ENCODE measurements around the gene GSTM2.
A peak's percentile ranks its signal among the peaks of the same experiment; 100 is the strongest.

The GSTM2 gene

GRCh38 chr1:109639841-109640184 is 28.0 kb upstream of the GSTM2 start:
- H3K9me3 ChIP-seq (ENCODE audit: control insufficient read depth in 2 of 2, low read length in 2 of 2) = no peaks in the 10 kb centered on the region
- H3K36me3 ChIP-seq (ENCODE audit: control insufficient read depth in 2 of 2, insufficient read depth in 2 of 2, low read length in 2 of 2) = no peaks in the 10 kb centered on the region
- H3K4me1 ChIP-seq (ENCODE audit: control insufficient read depth, insufficient read depth, low read length) = peaks cover 23% of the 10 kb centered on the region
- H3K27me3 ChIP-seq (ENCODE audit: control insufficient read depth in 1 of 2, insufficient read depth in 2 of 2, low read length in 2 of 2) = no peaks in the 10 kb centered on the region
- no peak overlapping the region for H3K9ac ChIP-seq (ENCODE audit: low read length in 2 of 2)
- no peak overlapping the region for H3K27ac ChIP-seq (ENCODE audit: low read length)
- H3K4me3 ChIP-seq (ENCODE audit: low read length in 2 of 2) = no peak overlapping the region

DNA sequence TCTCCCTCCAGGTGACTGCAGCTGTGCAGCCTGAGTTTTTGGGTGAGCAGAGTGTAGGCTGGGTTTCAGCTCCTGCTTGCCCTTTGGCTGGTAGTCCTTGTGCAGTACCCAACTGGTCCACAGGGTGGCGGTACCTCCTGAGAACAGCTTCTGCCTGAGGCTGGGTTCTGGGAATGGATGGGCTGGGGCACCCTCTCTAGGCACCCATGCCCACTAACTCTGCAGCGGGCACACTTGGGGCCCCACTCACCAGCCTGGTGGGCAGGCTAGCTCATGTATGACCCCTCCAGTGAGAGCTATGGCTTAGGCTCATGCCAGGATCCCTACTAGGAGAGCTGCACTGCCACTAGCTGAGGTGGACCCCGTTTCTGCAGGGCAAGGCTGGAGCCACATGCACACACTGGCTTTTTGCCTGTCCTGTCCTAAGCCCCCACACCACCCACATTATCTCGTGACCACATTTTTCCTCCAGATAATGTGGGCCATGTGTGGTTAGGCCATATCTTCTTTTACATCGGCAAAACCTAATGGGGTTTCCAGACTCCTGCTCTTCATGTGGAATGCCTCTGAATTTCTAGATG is 27.5 kb upstream of the GSTM2 start:
- Histone ChIP-seq H3K4me3 (ENCODE audit: low read length in 2 of 2) (no peak overlapping the region), H3K9me3 (ENCODE audit: control insufficient read depth in 2 of 2, low read length in 2 of 2) (no peaks in the 10 kb centered on the region), H3K27ac (ENCODE audit: low read length) (no peak overlapping the region), H3K36me3 (ENCODE audit: control insufficient read depth in 2 of 2, insufficient read depth in 2 of 2, low read length in 2 of 2) (no peaks in the 10 kb centered on the region), H3K4me1 (ENCODE audit: control insufficient read depth, insufficient read depth, low read length) (peaks cover 23% of the 10 kb centered on the region), H3K27me3 (ENCODE audit: control insufficient read depth in 1 of 2, insufficient read depth in 2 of 2, low read length in 2 of 2) (no peaks in the 10 kb centered on the region), H3K9ac (ENCODE audit: low read length in 2 of 2) (no peak overlapping the region)

DNA sequence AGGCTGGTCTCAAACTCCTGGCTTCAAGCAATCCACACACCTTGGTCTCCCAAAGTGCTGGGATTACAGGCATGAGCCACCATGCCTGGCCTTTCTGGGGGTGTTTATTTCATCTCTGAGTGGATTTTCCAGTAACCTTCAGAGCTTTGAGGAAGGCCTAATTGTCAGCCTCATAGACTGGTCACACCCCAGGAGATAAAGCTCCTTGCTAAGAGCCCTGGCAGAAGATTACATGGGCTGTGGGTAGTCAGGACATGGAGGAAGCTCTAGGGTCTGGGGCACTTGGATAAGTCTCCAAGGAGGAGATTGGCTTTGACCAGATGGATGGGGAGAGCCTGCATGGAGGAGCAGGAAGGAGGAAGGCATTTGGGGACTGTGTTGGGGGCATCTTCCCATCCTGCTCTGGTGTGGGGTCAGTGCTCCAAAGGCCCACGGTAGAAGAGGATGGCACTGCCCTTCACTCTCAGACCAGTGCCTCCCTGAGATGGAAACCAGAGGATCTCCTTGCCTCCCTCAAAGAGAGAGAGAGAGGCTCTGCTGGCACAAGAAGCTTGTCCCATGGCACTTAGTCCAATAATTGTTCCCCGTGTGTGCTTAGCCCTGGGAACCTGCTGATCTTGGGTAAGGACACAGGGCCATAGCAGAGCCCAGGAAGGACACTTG is 26.6 kb upstream of the GSTM2 start:
- Histone ChIP-seq H3K9me3 (ENCODE audit: control insufficient read depth in 2 of 2, low read length in 2 of 2) (no peaks in the 10 kb centered on the region), H3K4me3 (ENCODE audit: low read length in 2 of 2) (no peak overlapping the region), H3K27me3 (ENCODE audit: control insufficient read depth in 1 of 2, insufficient read depth in 2 of 2, low read length in 2 of 2) (no peaks in the 10 kb centered on the region), H3K27ac (ENCODE audit: low read length) (no peak overlapping the region), H3K36me3 (ENCODE audit: control insufficient read depth in 2 of 2, insufficient read depth in 2 of 2, low read length in 2 of 2) (no peaks in the 10 kb centered on the region), H3K4me1 (ENCODE audit: control insufficient read depth, insufficient read depth, low read length) (peaks cover 18% of the 10 kb centered on the region), H3K9ac (ENCODE audit: low read length in 2 of 2) (no peak overlapping the region)

- Histone ChIP-seq H3K4me3 (ENCODE audit: low read length in 2 of 2) (no peak overlapping the region), H3K4me1 (ENCODE audit: control insufficient read depth, insufficient read depth, low read length) (peaks cover 12% of the 10 kb centered on the region), H3K9ac (ENCODE audit: low read length in 2 of 2) (no peak overlapping the region), H3K9me3 (ENCODE audit: control insufficient read depth in 2 of 2, low read length in 2 of 2) (no peaks in the 10 kb centered on the region), H3K27ac (ENCODE audit: low read length) (no peak overlapping the region), H3K36me3 (ENCODE audit: control insufficient read depth in 2 of 2, insufficient read depth in 2 of 2, low read length in 2 of 2) (no peaks in the 10 kb centered on the region), H3K27me3 (ENCODE audit: control insufficient read depth in 1 of 2, insufficient read depth in 2 of 2, low read length in 2 of 2) (no peaks in the 10 kb centered on the region)
Measured at GRCh38 chr1:109641861-109642260, 26.0 kb upstream of the GSTM2 start.

GRCh38 chr1:109642626-109643025 is 25.2 kb upstream of the GSTM2 start:
- no peaks in the 10 kb centered on the region for H3K9me3 ChIP-seq (ENCODE audit: control insufficient read depth in 2 of 2, low read length in 2 of 2)
- H3K4me3 ChIP-seq (ENCODE audit: low read length in 2 of 2) = no peak overlapping the region
- H3K36me3 ChIP-seq (ENCODE audit: control insufficient read depth in 2 of 2, insufficient read depth in 2 of 2, low read length in 2 of 2) = no peaks in the 10 kb centered on the region
- H3K27me3 ChIP-seq (ENCODE audit: control insufficient read depth in 1 of 2, insufficient read depth in 2 of 2, low read length in 2 of 2) = no peaks in the 10 kb centered on the region
- H3K9ac ChIP-seq (ENCODE audit: low read length in 2 of 2) = no peak overlapping the region
- H3K4me1 ChIP-seq (ENCODE audit: control insufficient read depth, insufficient read depth, low read length) = peaks cover 12% of the 10 kb centered on the region
- H3K27ac ChIP-seq (ENCODE audit: low read length) = no peak overlapping the region

DNA sequence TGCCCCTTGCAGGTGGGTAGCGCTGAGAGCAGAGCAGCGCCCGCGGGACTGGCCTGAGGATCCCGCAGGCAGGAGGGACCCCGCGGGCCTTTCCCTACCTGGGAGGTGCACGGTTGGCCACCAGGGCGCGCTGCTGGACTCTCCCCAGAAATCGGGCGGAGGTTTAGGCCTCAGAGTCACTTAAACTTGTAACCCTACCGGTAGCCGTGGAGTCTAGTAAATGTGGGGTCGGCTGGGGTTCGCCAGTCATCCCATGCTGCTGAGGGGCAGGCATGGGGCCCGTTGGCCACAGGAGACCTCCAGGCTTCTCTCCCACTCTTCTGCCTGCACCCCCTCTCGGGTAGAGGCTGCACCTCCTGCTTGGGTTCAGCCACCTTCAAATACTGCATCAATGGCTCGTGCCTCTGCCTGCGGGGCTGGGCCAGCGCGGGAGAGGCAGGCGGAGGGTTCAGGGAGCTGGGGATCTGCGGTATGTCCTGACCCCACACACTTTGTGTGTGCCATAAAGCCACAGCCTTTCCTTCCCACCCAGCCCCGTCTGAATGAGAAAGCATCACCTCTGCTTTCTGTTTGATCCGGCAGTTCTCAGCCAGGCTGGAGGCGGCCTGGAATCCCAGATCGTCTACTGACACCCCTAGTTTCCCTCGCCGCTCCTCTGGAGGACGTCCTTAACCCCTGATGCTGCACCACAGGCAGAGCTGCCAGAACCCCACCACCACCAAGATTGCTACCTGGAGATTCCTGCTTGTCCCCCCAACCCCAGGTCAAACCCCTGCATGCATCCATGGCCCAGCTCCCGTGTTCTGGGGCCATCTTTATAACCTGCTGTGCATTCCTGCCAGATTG is 24.2 kb upstream of the GSTM2 start:
- no peaks in the 10 kb centered on the region for H3K9me3 ChIP-seq (ENCODE audit: control insufficient read depth in 2 of 2, low read length in 2 of 2)
- peaks cover 12% of the 10 kb centered on the region for H3K4me1 ChIP-seq (ENCODE audit: control insufficient read depth, insufficient read depth, low read length)
- no peaks in the 10 kb centered on the region for H3K27me3 ChIP-seq (ENCODE audit: control insufficient read depth in 1 of 2, insufficient read depth in 2 of 2, low read length in 2 of 2)
- peak overlapping the region; percentile 36 to 57 for H3K4me3 ChIP-seq (ENCODE audit: low read length in 2 of 2)
- H3K9ac ChIP-seq (ENCODE audit: low read length in 2 of 2) = peak overlapping the region; percentile 34 to 36
- no peaks in the 10 kb centered on the region for H3K36me3 ChIP-seq (ENCODE audit: control insufficient read depth in 2 of 2, insufficient read depth in 2 of 2, low read length in 2 of 2)
- H3K27ac ChIP-seq (ENCODE audit: low read length) = no peak overlapping the region

GRCh38 chr1:109644670-109645069 is 23.2 kb upstream of the GSTM2 start:
- Histone ChIP-seq H3K9ac (ENCODE audit: low read length in 2 of 2) (no peak overlapping the region), H3K27me3 (ENCODE audit: control insufficient read depth in 1 of 2, insufficient read depth in 2 of 2, low read length in 2 of 2) (no peaks in the 10 kb centered on the region), H3K4me3 (ENCODE audit: low read length in 2 of 2) (no peak overlapping the region), H3K27ac (ENCODE audit: low read length) (no peak overlapping the region), H3K36me3 (ENCODE audit: control insufficient read depth in 2 of 2, insufficient read depth in 2 of 2, low read length in 2 of 2) (no peaks in the 10 kb centered on the region), H3K9me3 (ENCODE audit: control insufficient read depth in 2 of 2, low read length in 2 of 2) (no peaks in the 10 kb centered on the region), H3K4me1 (ENCODE audit: control insufficient read depth, insufficient read depth, low read length) (peaks cover 12% of the 10 kb centered on the region)

DNA sequence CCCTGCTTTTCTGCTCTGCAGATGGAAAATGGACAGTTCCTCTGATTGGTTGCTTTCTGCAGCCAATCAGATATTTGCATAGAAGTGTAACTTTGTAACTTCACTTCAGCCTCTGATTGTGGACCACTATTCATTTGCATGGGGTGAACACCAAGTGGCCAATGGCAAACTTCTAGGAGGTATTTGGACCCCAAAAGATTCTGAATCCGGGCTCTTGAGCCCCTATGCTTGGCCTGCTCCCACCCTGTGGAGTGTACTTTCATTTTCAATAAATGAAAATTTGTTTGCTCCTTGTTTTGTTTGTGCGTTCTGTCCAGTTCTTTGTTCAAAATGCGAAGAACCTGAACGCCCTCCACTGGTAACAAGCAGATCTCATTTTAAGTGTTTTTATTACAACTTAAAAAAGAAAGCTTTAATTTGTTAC is 18.4 kb upstream of the GSTM2 start:
- Histone ChIP-seq H3K4me3 (ENCODE audit: low read length in 2 of 2) (peak overlapping the region in 1 of 2 donors; percentile 40), H3K9ac (ENCODE audit: low read length in 2 of 2) (no peak overlapping the region), H3K27me3 (ENCODE audit: control insufficient read depth in 1 of 2, insufficient read depth in 2 of 2, low read length in 2 of 2) (no peaks in the 10 kb centered on the region), H3K36me3 (ENCODE audit: control insufficient read depth in 2 of 2, insufficient read depth in 2 of 2, low read length in 2 of 2) (no peaks in the 10 kb centered on the region), H3K9me3 (ENCODE audit: control insufficient read depth in 2 of 2, low read length in 2 of 2) (no peaks in the 10 kb centered on the region), H3K4me1 (ENCODE audit: control insufficient read depth, insufficient read depth, low read length) (peaks cover 5% of the 10 kb centered on the region), H3K27ac (ENCODE audit: low read length) (no peak overlapping the region)

DNA sequence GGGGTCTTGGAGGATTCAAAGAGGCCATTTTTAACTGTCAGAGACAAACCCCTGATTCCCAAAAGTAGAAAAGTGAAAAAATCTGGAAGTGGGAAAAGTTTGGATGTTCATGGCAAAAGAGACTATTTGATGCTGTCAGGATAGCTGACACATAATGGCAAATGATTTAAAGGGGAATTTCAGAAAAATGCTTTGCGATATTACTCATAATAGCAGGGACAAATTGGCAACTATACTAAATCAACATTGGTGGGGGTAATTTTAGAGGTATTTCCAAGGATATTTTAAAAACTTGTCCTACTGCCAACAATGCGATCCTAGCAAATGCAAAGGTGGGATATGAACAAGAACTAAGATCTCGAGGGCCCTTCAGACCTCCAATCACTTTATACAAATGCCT is 17.2 kb upstream of the GSTM2 start:
- no peak overlapping the region for H3K4me3 ChIP-seq (ENCODE audit: low read length in 2 of 2)
- H3K27ac ChIP-seq (ENCODE audit: low read length) = no peak overlapping the region
- H3K9ac ChIP-seq (ENCODE audit: low read length in 2 of 2) = no peak overlapping the region
- H3K27me3 ChIP-seq (ENCODE audit: control insufficient read depth in 1 of 2, insufficient read depth in 2 of 2, low read length in 2 of 2) = no peaks in the 10 kb centered on the region
- H3K9me3 ChIP-seq (ENCODE audit: control insufficient read depth in 2 of 2, low read length in 2 of 2) = no peaks in the 10 kb centered on the region
- H3K36me3 ChIP-seq (ENCODE audit: control insufficient read depth in 2 of 2, insufficient read depth in 2 of 2, low read length in 2 of 2) = no peaks in the 10 kb centered on the region
- peaks cover 11% of the 10 kb centered on the region for H3K4me1 ChIP-seq (ENCODE audit: control insufficient read depth, insufficient read depth, low read length)

- Histone ChIP-seq H3K27ac (ENCODE audit: low read length) (no peak overlapping the region), H3K9ac (ENCODE audit: low read length in 2 of 2) (no peak overlapping the region), H3K27me3 (ENCODE audit: control insufficient read depth in 1 of 2, insufficient read depth in 2 of 2, low read length in 2 of 2) (no peaks in the 10 kb centered on the region), H3K4me1 (ENCODE audit: control insufficient read depth, insufficient read depth, low read length) (peaks cover 22% of the 10 kb centered on the region), H3K4me3 (ENCODE audit: low read length in 2 of 2) (no peak overlapping the region), H3K9me3 (ENCODE audit: control insufficient read depth in 2 of 2, low read length in 2 of 2) (no peaks in the 10 kb centered on the region), H3K36me3 (ENCODE audit: control insufficient read depth in 2 of 2, insufficient read depth in 2 of 2, low read length in 2 of 2) (no peaks in the 10 kb centered on the region)
Measured at GRCh38 chr1:109652402-109652801, 15.5 kb upstream of the GSTM2 start.

DNA sequence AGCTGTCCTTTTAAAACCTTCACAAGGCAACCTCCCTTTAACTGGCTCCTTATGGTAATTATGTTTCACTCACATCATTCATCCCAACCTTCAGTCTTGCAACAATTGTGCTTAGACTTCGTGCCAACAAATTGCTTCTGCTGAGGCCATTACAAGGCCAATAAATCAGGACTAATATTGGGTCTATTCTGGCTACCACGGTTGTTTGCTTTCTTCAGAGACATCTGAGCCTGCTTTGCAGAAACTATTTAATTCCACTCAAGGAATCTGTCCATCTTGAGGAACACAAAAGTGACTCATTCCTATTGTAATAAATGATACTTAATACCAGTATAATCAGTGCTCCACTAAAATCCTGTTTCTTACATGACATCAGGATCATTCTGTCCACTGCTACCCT is 14.6 kb upstream of the GSTM2 start:
- peaks cover 22% of the 10 kb centered on the region for H3K4me1 ChIP-seq (ENCODE audit: control insufficient read depth, insufficient read depth, low read length)
- H3K27me3 ChIP-seq (ENCODE audit: control insufficient read depth in 1 of 2, insufficient read depth in 2 of 2, low read length in 2 of 2) = no peaks in the 10 kb centered on the region
- no peak overlapping the region for H3K4me3 ChIP-seq (ENCODE audit: low read length in 2 of 2)
- no peak overlapping the region for H3K27ac ChIP-seq (ENCODE audit: low read length)
- H3K9me3 ChIP-seq (ENCODE audit: control insufficient read depth in 2 of 2, low read length in 2 of 2) = no peaks in the 10 kb centered on the region
- peaks cover 2 to 3% of the 10 kb centered on the region in 2 donors for H3K36me3 ChIP-seq (ENCODE audit: control insufficient read depth in 2 of 2, insufficient read depth in 2 of 2, low read length in 2 of 2)
- no peak overlapping the region for H3K9ac ChIP-seq (ENCODE audit: low read length in 2 of 2)
